ENCODE measurements around the gene L1CAM.
A peak's percentile ranks its signal among the peaks of the same experiment; 100 is the strongest.
"Not testable (repeated sequence)": the region's sequence is repeated elsewhere in the genome, so short reads cannot be mapped to it uniquely, and the experiment has no call there.

L1CAM gene

DNA sequence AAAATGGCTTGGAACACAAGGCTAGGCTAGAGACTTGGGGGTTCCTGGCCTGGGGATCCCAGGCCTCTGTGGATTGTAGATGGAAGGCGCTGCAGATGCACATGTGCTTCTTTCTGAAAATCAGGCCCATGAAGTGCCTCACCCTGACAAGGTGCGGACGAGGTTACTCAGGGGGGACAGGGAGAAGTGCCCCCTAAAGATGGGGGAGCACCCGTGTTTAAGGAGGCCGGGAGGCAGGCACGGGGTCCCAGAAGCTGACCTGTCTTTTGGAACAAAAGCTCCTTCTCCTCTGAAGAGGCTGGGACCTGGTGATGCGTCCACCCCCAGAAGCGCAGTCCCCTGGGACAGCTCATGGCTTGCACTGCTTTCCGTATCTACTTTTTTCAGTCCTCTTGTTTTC, 58.1 kb downstream of the L1CAM start:
- DNase-seq = no peak

DNA sequence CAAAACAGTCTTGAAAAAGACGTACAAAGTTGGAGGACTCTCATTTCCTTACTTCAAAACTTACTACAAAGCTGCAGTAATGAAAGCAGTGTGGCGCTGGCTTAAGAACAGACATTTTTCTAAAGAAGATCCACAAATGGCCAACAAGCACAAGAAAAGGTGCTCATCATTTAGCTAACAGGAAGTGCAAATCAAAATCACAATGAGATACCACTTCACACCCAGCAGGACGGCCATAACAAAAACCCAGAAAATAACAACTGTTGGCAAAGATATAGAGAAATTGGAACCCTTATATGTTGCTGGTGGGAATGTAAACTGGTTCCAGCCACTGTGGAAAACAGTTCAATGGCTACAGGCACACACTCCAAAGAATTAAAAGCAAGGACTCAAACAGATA, 59.0 kb downstream of the L1CAM start:
- no peak for DNase-seq

DNA sequence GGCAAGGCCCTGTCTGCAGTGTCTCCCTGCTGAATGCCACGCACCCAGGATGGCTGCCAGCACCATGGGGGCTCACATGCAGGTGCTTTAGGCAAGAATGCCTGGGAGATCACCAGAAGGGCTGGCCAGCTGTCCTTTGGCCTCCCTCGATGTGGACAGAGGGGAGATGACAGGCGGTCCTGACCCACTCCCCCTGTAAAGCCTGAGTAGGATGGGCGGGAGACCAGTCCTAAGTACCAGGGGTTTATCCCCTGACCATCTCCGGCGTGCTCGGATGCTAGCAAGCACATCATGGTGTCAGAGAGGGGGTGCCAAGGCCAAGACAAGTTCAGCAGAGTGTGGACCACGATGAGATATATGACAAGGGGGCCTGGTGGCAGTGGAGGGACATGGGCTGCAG, 60.9 kb downstream of the L1CAM start:
- DNase-seq = no peak

DNA sequence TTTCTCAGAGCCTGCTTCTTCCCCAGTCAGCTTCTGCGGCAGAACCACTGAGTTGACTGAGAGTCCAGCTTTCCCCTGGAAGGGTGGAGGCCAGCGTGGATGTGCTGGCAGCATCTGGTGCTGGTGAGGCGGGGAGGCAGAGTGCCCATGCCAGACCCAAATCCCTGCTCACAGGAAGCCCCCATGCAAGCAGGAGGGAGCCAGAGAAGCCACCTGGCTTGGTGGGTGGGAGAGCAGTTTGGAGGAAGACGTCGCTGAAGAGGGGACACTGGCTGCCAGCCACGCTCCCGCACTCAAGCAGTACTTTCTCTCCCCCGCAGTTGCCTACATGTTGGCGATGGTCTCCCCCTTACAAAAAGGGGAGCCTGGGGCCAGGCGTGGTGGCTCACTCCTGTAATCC, 61.6 kb downstream of the L1CAM start:
- no peak for DNase-seq

DNA sequence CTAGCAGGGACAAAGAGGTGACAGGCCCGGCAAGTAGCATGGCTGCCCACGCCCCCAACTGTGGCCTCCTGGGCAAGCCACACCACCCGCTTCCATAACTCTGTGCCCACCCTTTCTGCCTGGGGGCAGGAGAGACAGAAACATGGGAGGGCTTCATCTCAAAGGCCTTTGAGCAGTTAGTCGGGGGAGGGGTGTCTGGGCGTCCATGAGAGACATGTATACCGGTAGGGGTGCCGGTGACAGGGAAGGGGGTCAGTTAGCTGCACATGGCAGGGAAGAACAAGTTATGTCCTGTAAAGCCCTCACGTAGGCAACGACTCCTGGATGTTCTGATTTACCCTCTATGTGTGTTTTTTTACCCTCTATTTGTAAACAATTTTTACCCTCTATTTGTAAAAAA, 64.9 kb downstream of the L1CAM start:
- no peak for DNase-seq

DNA sequence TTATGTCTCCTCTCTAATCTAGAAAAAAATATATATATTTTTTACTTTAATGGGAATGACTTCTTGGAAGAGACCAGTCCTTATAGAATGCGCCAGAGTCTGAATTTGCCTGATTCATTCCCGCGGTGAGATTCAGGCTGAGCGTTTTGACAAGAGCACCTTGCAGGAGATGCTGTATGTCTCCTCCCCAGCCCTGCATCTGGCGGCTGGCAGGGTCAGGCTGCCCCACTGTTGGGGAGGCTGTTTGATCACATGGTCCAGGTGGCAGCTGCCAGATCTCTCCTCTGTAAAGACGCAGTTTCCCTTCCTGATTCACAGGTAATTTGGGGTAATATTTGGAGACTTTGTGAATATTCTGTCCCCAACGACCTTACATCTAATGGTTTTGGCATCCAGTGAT, 65.4 kb downstream of the L1CAM start:
- no peak for DNase-seq

DNA sequence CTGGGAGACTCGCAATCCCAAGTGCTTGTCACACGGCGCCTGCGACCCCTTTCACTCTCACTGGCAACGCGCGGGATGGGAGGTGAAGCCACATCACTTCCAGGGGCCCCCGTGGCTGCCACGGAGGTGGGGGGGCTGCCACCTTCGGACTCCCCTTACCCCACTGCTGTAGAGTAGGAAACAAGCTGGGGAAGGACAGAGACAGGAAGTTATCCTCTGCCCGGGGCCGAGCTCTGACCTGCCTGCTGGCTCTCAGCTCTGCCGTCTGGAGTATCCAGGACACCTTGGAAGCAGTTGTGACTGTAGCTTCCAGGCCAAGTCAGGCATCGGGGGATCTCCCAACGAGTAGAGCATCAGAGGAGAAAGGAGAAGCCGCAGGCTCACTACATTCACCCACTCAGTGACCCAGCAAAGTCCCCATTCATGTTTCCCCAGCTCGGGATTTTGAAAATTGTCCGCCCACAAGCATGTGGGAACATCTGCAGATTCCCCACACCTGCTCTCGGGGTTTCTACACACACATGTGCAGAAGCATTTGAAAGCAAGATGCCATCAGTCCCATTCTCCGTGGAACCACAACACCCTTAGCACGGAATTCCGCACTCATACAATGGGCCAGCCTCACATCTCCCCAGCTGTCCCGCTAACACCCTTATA, 66.5 kb downstream of the L1CAM start:
- no peak for DNase-seq

DNA sequence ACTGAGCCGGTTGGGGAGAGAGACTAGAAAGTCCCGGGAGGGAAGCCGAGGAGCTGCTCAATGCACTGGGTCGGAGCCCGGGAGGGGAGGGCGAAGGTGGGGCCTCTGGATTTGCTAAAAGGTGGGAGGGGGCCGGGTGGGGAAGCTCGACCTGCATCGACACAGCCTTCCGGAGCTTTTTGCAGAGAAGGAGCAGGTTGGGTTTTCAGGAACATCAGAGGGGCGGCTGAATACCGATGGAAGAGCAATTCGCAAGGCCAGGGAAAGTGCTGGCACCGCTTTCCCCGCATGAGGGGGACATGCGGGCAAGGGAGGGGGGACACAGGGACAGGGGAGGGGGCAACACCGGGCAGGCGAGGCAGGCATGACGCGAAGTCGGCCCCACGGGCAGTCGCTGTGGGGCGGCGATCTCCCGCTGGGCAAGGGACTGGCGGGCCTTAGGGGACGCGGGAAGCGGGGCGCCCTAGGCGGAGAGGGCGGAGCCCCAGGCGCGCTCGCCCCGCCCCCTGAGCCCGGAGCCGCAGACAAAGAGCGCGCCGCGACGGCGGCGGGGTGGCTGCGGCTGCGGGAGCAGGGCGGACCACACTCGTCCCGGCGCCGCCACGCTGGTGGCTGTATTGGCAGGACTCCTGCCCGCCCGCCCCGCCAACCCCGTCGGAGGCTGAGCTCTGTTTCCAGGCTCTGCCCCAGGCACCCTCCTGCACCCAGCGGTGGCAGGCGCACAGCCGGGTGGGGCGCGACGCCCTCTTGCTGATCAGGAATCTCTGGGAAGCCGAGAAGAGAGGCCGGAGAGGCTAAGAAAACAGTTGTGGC, 67.2 kb downstream of the L1CAM start:
- peak; percentile 23 to 50 for DNase-seq

DNA sequence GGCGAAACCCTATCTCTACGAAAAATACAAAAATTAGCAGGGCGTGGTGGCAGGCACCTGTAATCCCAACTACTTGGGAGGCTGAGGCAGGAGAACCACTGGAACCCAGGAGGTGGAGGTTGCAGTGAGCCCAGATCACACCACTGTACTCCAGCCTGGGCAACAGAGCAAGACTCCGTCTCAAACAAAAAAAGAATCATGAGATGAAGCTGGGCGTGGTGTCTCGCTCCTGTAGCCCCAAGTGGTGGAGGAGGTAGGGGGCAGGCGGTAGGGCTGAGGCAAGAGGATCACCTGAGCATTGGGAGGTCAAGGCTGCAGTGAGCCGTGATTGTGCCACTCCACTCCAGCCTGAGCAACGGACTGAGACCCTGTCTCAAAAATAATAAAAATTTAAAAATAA, 67.9 kb downstream of the L1CAM start:
- not testable (repeated sequence) for DNase-seq

DNA sequence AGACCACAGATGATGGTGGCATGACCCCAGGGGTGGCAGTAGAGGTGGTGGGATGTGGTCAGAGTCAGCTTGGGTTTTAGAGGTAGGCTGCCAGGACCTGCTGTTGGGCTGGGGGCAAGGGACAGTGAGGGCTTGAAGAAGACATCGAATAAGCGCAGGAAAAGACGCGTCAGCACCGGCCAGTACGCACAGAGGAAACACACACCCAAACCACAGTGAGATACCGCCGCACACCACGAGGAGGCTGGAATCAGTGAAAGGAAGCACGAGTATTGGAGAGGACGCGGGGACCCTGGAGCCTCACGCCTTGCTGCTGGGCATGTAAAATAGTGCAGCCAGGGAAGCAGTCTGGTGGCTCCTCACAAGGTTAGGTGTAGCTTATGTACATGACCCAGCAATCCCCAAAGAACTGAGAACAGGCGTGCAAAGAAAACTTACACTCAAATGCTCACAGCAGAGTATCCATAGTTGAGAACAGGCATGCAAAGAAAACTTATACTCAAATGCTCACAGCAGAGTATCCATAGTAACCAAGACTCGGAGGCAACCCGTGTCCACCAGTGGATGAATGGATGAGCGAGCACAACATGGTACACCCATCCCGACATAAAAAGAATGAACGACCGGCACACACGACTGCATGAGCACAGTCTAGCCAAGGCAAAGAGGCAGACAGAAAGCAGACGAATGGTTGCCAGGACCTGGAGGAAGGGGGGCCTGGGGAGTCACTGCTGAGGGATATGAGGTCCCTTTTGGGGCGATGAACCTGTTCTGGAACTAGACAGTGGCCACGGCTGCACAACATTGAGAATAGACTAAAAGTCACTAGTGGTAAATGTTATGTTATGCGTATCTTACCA, 68.9 kb downstream of the L1CAM start:
- peak in 1 of 2 donors; percentile 22 for DNase-seq

DNA sequence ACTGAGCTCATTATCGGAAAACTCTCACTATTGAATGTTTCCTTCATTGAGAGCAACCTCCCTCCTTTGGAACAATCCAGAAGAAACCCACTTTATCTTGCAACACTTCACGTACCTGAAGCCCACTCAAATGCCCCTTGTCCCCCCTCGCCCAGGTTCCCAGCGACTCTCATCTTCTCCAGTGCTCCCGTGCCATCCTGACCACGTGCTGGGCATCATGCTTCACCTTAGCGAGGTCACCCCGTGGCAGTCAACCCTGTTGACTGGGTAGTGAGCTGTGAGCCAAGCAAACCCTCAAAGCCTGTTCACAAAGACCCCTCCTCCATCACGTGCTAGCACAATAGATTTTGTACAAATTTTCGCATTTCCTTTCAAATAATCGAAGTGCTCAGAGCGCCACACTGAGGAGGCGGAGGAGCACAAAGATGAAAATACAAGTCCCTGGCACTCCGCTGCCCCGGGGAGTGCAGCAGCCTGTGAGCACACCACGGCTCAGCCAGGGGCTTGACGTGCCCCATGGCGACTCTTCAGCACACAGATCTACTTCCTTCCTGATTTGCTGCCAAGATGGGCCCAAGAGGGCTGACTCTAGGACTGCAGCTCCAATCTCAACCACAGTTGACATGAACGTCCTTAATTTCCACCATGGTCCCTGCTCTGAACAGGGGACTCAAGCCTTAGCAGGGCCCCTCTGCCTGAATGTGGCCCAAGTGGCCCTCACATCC, 71.2 kb downstream of the L1CAM start:
- DNase-seq = no peak

DNA sequence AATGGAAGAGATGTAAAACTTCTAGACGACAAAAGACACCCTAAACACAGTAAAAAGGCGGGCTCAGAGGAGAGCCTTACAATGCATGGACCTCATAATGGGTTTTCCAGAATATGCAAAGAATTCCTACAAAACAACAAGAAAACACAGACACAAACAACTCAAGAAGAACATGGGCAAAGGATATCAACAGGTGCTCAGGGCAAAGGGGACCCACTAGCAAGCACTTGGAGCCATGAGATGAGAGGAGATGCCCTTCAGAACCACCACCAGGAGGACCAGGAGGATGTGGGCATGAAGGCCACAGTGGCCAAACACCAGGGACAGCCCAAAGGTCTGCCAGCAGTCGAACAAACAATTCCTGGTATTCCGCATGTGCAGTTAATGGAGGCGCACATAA, 72.8 kb downstream of the L1CAM start:
- no peak for DNase-seq

DNA sequence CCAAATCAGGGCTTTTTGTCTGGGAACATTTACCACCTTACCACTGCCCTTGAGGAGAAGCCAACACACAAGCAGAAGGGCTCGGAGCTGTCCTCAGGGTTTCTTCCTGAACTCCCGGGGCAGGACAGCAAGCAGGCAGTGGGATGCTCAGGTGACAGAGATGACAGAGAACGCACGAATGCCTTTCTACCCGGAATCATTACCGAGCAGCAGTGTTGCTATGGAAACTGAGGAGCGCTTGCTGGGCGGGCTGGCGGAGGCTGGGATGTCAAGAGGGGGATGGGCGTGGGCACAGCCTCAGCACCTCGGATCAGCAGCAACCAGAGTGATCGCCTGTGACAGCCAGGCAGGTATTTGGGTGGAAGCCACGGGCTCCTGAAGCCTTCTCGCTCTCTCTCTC, 73.8 kb downstream of the L1CAM start:
- DNase-seq = no peak

All from stimulated activated CD4-positive, alpha-beta T cell treated with anti-CD3 and anti-CD28 coated beads, Interleukin-2, amount 100 ng/mL, for 48 hours (primary cell).